ENCODE results near the gene MAPK8. TPM values are rescaled to one million over a fixed set of nuclear protein-coding genes. Genes with fewer than 3 reads are reported as not detected.

Gene MAPK8
- total RNA-seq, 4 donors from 2014 or later = 35.3 to 61.9 (median 42.5) TPM

- TF ChIP-seq CTCF (IDR thresholded peaks at IDR 0.05) = no peak
- TF ChIP-seq EP300 (IDR thresholded peaks at IDR 0.05) = no peak
- no peak for TF ChIP-seq POLR2AphosphoS5 (IDR thresholded peaks at IDR 0.05)
- TF ChIP-seq POLR2A (IDR thresholded peaks at IDR 0.05) = no peak
- no peaks in the 10 kb centered on the region for H3K27me3 ChIP-seq
- H3K9me3 ChIP-seq = no peaks in the 10 kb centered on the region
- H3K36me3 ChIP-seq = no peaks in the 10 kb centered on the region
- DNase-seq (ENCODE audit: low spot score in 2 of 2) = no peak
- no peak overlapping the region for H3K27ac ChIP-seq
- WGBS = 94% methylated on average over 3 of the region's 7 CpGs
- no peaks in the 10 kb centered on the region for H3K4me1 ChIP-seq
- no peak overlapping the region for H3K4me3 ChIP-seq
These were observed 139.5 kb downstream of the MAPK8 start for GRCh38 chr10:48445932-48446331.

GRCh38 chr10:48446785-48447184, 140.3 kb downstream of the MAPK8 start:
- Histone ChIP-seq H3K27me3 (no peaks in the 10 kb centered on the region), H3K4me3 (no peak overlapping the region), H3K4me1 (no peaks in the 10 kb centered on the region), H3K27ac (no peak overlapping the region), H3K9me3 (no peaks in the 10 kb centered on the region), H3K36me3 (no peaks in the 10 kb centered on the region)
- peak in 1 of 2 donors; percentile 50 for DNase-seq (ENCODE audit: low spot score in 2 of 2)
- WGBS = 98% methylated on average over 7 of the region's 7 CpGs
- TF ChIP-seq EP300 (IDR thresholded peaks at IDR 0.05) (no peak), CTCF (IDR thresholded peaks at IDR 0.05) (no peak), POLR2A (IDR thresholded peaks at IDR 0.05) (no peak), POLR2AphosphoS5 (IDR thresholded peaks at IDR 0.05) (no peak)

- Histone ChIP-seq H3K4me3 (no peak overlapping the region), H3K9me3 (no peaks in the 10 kb centered on the region), H3K4me1 (no peaks in the 10 kb centered on the region), H3K36me3 (peaks cover 3% of the 10 kb centered on the region), H3K27ac (no peak overlapping the region), H3K27me3 (no peaks in the 10 kb centered on the region)
- DNase-seq (ENCODE audit: low spot score in 2 of 2) = no peak
- WGBS = 97% methylated on average over 8 of the region's 11 CpGs
- TF ChIP-seq CTCF (IDR thresholded peaks at IDR 0.05) (no peak), POLR2A (IDR thresholded peaks at IDR 0.05) (no peak), EP300 (IDR thresholded peaks at IDR 0.05) (no peak), POLR2AphosphoS5 (IDR thresholded peaks at IDR 0.05) (no peak)
These were observed 141.1 kb downstream of the MAPK8 start for GRCh38 chr10:48447356-48448215.

- Histone ChIP-seq H3K36me3 (peaks cover 3% of the 10 kb centered on the region), H3K4me3 (no peak overlapping the region), H3K27ac (no peak overlapping the region), H3K9me3 (no peaks in the 10 kb centered on the region), H3K4me1 (no peaks in the 10 kb centered on the region), H3K27me3 (no peaks in the 10 kb centered on the region)
- WGBS = 93% methylated on average over 4 of the region's 4 CpGs
- TF ChIP-seq POLR2A (IDR thresholded peaks at IDR 0.05) (no peak), CTCF (IDR thresholded peaks at IDR 0.05) (no peak), POLR2AphosphoS5 (IDR thresholded peaks at IDR 0.05) (no peak), EP300 (IDR thresholded peaks at IDR 0.05) (no peak)
- DNase-seq (ENCODE audit: low spot score in 2 of 2) = no peak
These were observed 142.3 kb downstream of the MAPK8 start for GRCh38 chr10:48448796-48449195.

GRCh38 chr10:48449501-48450232, 143.2 kb downstream of the MAPK8 start:
- no peak overlapping the region for H3K27ac ChIP-seq
- TF ChIP-seq CTCF (IDR thresholded peaks at IDR 0.05) = no peak
- no peak for TF ChIP-seq POLR2AphosphoS5 (IDR thresholded peaks at IDR 0.05)
- TF ChIP-seq POLR2A (IDR thresholded peaks at IDR 0.05) = no peak
- no peaks in the 10 kb centered on the region for H3K9me3 ChIP-seq
- H3K4me1 ChIP-seq = no peaks in the 10 kb centered on the region
- peaks cover 3% of the 10 kb centered on the region for H3K36me3 ChIP-seq
- no peaks in the 10 kb centered on the region for H3K27me3 ChIP-seq
- 65% methylated on average over 18 of the region's 19 CpGs for WGBS
- no peak overlapping the region for H3K4me3 ChIP-seq
- DNase-seq (ENCODE audit: low spot score in 2 of 2) = no peak

Measured in suprapubic skin (tissue), 4 donors.